HG02870 (cell line): ENCODE measurements around the gene PRG2.

Experiments used
- ATAC-seq: cut with Tn5 transposase; IDR thresholded peaks from one replicate; pipeline ENCODE4 v1.9.1; 2021; ENCODE audit warnings: mild to moderate bottlenecking, moderate library complexity; ENCODE audit not compliant: unreplicated experiment

PRG2 gene, protein sequence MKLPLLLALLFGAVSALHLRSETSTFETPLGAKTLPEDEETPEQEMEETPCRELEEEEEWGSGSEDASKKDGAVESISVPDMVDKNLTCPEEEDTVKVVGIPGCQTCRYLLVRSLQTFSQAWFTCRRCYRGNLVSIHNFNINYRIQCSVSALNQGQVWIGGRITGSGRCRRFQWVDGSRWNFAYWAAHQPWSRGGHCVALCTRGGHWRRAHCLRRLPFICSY

GRCh38 chr11:57390535-57390934 is at the start of gene PRG2:
PRG2 (minus strand) TSS chr11:57390650; CDS start chr11:57389944, 706 bp downstream.
- ATAC-seq, result no peak

- ATAC-seq, result no peak
Observed at GRCh38 chr11:57439786-57440185, 49.3 kb upstream of the PRG2 start.

DNA sequence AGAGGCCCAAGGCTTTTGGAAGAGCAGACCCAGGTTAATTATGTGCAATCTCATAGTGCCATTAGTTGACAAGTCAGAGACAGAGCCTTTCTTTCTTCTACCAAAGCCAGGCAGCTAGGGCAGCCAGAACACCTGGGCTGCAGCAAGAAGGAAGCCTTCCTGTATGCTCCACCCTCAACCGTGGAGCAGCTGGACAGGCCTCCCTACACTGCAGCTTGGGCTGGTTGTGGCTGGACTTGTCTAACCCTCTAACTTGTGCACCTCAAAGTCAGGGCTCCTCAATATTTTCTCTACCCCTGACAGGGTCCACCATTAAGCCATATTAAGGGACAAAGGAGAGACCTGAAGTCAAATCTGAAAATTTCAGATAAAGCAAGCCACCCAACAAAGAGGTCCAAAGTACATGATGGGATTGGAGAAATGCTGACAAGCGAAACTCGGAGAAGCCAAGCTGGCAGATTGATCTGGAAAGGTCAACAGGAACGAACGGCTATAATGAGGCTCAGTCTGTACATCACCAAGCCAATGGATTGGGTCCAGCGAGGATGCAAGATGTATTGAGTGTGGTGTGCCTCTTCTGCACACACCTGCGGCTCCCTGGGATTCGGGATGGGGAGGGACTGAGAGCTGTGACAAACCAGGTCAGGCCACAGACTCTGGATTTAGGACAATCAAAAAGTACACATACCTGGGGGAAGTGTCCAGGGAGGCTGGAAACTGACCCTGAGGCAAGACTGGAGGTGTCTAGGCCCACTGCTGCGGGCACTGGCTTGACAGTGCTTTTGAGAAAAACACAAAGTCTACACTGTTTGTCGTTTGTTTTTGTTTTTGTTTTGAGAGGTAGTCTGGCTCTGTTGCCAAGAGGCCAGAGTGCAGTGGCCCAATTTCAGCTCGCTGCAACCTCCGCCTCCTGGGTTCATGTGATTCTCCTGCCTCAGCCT is 48.2 kb upstream of the PRG2 start:
- no peak for ATAC-seq

DNA sequence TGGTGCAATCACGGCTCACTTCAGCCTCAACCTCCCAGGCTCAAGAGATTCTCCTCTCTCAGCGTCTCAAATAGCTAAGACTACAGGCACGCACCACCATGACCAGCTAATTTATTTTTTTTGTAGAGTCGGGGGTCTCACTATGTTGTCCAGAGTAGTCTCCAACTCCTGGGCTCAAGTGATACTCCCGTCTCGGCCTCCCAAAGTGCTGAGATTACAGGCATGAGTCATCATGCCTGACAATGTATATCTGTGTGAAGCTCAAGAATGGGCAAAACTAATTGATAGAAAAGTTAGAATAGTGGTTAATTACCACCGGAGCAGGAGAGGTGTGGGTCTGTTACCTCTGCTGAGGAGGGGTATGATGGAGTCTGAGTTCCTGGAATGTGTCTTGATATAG is 45.6 kb upstream of the PRG2 start:
- no peak for ATAC-seq

DNA sequence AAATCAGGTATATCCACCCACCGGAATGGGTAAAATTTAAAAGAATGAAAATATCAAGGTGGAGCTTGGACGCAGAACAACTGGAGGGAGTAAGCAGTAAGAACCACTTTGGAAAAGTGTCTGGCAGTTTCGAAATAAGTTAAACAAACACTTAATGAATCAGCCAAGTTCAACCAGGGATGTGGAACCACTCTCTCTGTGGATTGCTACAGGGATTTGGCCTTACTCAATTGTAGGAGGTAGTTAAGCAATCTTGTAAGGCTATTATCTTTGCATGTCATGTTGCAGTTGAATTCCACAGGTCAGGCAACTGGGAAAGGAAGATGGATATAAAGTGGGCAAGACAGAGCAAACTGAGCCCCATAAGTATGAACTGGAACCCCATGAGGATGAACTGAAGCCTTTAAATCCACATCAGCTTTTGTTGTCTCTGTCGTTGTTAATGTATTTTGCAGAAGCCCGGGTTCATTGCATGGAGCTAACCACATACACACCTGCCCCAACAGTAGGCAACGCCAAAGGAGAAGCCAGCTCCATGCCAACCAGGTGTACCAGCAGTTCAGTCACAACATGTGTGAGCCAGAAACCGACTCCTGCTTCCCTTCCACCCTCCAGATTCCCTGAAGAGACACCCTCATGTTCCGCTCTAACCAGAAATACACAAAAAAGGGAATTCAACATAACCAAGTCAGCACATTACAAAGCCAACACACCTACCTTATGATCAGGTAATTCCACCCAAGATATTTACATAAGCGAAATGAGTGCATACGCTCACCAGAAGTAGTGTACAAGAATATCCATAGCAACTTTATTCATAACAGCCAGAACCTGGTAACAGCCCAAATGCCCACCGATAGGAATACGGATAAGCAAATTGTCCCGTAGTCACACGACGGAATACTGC is 44.4 kb upstream of the PRG2 start:
- ATAC-seq, result no peak

DNA sequence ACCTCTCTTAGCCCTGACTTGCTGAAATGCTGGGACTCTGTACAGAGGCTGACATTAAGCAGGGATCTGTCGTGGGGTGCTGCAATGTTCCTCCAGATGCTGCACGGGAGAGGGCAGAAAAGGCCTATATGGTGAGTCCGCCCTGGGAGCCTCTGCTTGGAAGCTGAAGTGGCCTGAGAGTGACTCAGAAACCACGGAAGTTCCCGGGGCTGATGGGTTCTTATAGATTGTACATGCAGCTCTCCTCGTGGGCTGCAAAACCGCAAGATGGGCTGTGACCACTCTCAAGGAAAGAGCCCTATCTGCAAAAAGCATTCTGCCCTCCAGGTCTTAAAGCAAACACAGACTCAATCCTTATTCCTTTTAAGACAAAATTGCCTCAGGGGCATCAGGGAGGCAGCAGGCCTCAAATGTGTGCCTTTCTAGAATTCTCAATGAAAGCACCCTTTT is 42.3 kb upstream of the PRG2 start:
- ATAC-seq, result peak; percentile 66

GRCh38 chr11:57432149-57432561 is 41.7 kb upstream of the PRG2 start:
- no peak for ATAC-seq

- no peak for ATAC-seq
Observed at GRCh38 chr11:57430952-57431351, 40.5 kb upstream of the PRG2 start.

DNA sequence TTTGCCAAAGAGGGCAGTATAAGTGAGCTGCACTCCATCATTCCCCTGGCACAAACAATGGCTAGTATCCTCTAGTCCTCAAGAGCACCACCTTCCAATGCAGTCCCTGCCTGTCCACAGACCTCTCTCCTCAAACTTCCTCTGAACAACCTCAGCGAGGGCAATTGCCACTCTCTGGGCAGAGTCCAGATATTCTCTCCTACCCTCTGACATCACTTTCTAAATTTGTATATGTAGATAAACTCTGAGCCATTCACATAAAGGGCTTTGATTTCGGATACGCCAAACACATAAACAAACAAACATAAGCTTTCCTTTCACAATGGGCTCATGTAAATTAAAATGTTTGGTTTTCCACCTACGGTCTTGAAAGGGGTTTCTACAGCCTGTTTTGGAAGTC is 39.5 kb upstream of the PRG2 start:
- ATAC-seq, result no peak

DNA sequence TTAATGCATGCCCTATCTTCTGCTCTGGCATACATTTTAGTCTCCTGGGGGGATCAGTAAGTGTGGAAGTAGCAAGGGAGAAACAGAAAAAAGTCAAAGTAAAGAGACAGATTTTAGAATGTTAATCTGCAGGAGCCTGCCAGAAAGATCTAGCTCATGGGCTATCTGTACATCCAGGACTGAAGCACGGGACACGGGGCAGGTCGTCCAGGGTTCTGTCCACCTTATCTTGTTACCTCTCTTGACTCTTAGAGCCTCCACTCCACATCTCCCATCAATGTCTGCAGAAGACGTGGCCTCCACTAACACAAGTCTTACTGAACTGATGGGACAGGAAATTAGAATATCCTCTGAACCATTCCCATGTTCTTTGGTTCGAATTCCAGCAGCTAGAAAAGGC is 38.2 kb upstream of the PRG2 start:
- ATAC-seq, result no peak

DNA sequence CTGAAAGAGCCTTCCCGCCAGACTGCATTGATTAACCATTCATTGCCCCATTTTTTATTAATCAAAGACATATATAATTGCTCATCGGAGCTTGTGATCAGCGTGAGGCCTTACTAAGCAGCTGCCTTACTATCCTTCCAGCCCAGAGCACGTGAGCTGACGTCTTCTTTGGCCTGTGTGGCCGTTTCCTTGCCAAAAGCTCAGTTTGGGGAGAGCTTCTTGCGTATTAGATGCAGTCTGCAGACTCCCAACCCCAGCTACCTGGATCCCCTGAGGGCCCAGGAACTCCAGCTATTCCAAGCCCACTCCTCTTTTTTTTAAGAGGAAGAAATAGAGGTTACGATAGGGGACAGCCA is 37.3 kb upstream of the PRG2 start:
- ATAC-seq, result no peak

DNA sequence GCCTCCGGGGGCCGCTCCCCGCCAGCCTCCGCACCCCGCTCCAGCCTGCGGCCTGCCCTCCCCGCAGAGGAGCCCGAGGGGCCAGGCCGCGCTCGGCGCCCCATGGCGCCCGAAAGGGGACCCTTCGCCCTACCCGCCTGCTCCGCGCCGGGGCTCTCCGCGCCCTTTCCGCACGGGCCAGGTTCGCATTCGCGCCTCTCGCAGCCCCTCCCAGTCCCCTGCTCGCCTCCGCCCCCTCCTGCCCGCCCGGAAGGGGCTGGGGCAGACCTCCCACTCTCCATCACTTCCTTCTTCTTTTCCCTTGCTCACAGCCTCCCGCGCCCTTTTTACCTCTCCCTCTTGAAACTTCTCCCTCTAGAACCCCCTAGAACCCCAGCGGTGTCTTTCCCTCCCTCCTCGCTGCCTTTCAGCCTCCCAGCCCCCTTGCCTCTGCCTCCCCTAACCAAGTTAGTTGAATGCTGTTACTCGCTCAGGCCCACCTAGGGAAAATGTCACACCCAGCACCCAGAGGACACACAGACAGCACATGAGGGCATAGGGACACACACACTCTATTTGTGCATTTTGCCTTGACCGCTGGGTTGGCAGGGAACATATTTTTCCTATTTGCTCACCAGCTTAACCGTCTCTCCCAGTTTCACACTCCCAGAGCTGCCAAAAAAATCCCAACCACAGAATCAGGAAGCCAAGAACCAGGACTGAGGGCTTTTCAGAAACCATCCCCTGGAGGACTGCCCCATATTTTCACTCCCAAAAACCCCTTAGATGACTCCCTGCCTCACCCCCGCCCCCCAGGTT is 36.7 kb upstream of the PRG2 start, which contains the start of gene SLC43A3:
SLC43A3 (minus strand) TSS at position 193 of the 798 bp plus-strand sequence. CDS start 949 bp downstream, outside the sequence.
- ATAC-seq, result peak; percentile 46

DNA sequence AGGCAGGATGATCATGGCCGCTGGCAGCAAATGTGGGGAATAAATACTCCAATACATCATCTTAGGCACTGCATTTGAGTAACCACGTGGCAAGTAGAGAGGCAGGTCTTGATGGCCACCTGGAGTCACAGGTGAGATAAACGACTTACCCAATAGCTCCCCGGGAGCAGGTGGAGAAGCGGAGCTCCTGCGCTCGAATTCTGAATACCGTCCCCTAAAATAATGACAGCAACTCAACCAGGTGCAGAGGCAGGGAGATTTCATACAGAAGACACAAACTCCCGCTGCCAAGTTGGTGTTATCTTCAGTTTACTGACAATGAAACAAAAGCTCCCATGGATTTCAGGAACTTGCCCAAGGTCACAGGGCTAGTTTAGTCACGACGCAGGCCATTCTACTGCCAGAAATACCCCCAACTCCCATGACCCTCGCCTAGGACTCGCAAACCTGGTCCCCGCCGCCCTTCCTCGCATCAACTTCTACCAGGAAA is 36.0 kb upstream of the PRG2 start:
- no peak for ATAC-seq

DNA sequence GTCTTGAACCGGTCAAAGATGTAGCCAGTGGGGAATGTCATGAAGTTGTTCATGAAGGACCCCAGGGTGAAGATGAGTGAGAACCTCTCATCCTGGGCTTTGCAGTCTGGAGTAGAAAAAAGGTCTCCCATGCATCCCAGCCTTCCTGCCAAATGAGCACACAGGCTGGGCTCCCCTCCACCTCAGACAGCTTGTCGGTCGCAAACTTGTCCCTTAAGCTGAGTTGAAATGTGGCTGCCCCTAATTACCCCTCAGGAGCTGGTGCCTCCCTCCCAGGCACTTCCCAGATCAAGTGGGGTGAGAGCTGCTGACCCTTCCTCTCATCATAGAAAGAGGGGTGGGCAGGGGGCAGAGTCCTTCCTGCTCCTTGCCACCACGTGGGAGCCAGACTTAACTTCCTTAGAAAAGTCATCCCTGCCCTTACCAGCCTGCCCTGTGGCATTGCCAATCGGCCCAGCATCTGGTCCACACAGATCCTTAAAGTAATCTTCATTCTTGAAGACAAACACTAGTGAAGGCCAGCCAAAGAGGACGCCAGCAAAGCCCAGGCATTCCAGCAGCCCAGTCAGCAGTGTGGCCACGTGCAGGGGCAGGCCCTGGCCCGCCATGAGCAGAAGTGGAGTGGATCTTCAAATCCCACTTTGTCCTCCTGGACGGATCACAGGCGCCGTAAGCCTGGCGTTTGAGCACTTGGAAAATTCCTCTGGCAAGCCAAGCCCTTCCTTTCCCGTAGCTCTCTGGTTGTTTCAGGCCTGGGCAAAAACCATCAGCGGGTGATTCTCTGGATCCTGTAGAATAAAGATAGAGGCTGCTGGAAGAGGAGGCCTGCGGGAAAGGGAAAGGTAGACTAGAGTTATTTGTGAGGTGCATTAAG is 35.4 kb upstream of the PRG2 start:
- ATAC-seq, result no peak

DNA sequence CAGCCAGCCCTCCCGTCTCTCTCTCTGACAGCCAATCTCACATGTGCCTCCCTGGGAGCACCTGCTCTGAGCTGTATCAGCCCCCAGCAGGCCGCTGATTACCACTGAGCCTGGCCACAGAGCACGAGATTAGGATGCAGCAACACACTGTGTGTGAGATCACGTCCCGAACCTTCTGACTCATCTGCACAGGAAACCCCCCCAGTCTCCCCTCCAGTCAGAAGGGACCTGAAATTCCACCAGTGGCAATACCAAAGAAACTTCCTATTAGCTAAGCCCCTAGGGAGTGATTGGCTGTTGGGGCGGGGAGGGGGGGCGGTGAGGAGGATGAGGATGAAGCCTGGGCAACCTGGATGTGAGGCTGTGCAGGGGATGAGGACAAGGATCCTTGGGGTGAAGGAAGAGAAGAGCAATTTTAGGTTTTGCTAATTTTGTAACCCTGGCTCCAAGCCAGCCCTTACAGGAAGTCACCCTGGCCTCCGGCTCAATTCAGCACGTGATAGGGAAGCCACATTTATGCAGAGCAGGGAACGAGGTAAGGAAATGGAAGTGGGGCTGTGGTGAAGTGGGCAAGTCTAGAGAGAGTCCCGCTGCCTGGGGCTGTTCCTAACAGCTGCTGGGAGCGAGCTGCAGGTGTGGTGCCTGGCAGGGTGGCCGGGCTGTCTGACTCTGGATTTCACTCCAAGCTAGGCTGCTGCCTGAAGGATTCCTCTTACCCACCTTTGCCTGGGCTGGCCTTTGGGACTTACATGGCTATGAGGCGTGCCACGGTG is 34.5 kb upstream of the PRG2 start:
- ATAC-seq, result peak; percentile 94

DNA sequence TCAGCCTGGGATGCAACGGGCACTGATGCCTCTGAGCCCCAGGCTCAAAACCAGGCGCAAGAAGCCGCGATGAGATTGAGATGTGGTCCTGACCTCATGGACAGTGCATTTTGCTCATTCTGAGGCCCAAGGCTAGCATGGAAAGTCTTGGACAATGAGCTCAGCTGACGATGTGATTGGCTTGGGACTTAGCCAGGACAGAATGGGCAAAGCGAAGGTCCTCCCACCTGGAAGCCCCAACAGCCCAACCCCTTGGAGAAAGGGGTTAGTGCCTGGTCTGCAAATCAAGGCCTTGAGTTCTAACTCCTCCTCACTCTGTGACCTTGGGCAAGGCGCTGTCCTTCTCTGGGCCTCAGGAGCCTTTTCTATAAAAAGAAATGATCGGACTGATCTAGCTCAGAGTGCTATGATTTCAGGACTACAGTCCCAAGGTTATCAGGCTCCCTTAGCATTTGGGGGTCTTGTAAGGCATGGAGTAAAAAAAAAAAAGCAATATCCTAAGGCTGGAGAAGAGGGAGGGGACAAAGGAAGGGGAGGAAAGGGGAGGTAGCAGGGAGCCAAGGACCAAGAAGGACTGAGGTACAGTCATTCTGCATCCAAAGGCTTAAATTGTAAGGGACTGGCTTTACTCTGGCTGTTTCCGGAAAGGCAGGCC is 33.8 kb upstream of the PRG2 start:
- no peak for ATAC-seq

GRCh38 chr11:57422669-57423068 is 32.2 kb upstream of the PRG2 start:
- no peak for ATAC-seq

DNA sequence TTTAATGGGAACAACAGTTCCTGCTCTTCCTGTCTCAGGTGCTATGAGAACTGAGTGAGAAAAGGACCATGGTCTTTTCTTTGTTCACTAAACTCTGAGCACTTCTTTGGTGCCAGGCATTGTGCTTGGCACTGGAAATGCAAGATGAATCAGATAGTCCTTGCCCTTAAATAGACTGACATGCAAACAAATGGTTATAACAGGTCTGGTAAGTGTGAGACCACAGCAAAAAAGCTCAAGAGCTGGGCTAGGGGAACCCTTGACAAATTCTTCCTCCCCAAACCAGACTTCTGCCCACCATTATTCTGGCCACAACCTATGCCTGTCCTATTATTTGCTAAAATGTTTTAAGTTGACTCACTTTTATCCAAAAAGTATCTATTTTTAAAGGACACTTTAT is 31.4 kb upstream of the PRG2 start:
- ATAC-seq, result no peak
